Prostate gland (tissue), 2 donors: Measurements from ENCODE around the gene FARS2. TPM values are rescaled to one million over a fixed set of nuclear protein-coding genes. Genes with fewer than 3 reads are reported as not detected.

Experiments
- DNase-seq: peaks from one replicate; pipeline ENCODE4 v3.0.0-alpha.2; 2019; ENCODE audit warnings: low spot score
- H3K27ac ChIP-seq, 2 donors: fragments of 200-600 bp; sonication (generic); 2 replicates each; pipeline ENCODE4 v1.5.1; 2017 to 2019
- H3K27me3 ChIP-seq: fragments of 200-600 bp; sonication (generic); replicated peaks from 2 replicates; pipeline ENCODE4 v1.5.1; 2019; ENCODE audit not compliant: insufficient read depth
- H3K36me3 ChIP-seq, 2 donors: fragments of 200-600 bp; sonication (generic); 1 replicate in 1 of 2; 2 replicates in 1 of 2; pipeline versions ENCODE4 v1.5.1 to v1.8.1; 2017 to 2019
- H3K4me1 ChIP-seq: fragments of 200-600 bp; sonication (generic); replicated peaks from 2 replicates; pipeline ENCODE4 v1.5.1; 2019
- H3K4me3 ChIP-seq, 2 donors: fragments of 200-600 bp; sonication (generic); 2 replicates each; pipeline ENCODE4 v1.5.1; 2017 to 2019
- H3K9me3 ChIP-seq: fragments of 200-600 bp; sonication (generic); 2 replicates; pipeline ENCODE4 v1.5.1; 2017
- CTCF ChIP-seq, 4 experiments: fragments of 200-600 bp in 2 of 4; fragments of 450-650 bp in 2 of 4; sonication (generic) in 2 of 4; IDR thresholded peaks; 1 replicate in 3 of 4; 2 replicates in 1 of 4; pipeline ENCODE4 v1.5.1; 2016 to 2019; ENCODE audit warnings: antibody characterized with exemption in 4 of 4, mild to moderate bottlenecking in 2 of 4, moderate library complexity in 2 of 4
- POLR2A ChIP-seq: fragments of 450-650 bp; IDR thresholded peaks from one replicate; pipeline ENCODE4 v1.6.1; 2016; ENCODE audit warnings: antibody characterized with exemption, mild to moderate bottlenecking
- POLR2AphosphoS5 ChIP-seq: sonication (generic); formaldehyde crosslinking; IDR thresholded peaks from one replicate; pipeline ENCODE4 v1.6.1; 2017; ENCODE audit warnings: antibody characterized with exemption
- WGBS: methylation state at CpG from one replicate; pipeline ENCODE4 v1.1.5; 2018; 5-methylcytosine and 5-hydroxymethylcytosine counted together
- intact Hi-C: fragments of 100-400 bp; cut with DNase I; formaldehyde crosslinking; loops from one replicate; pipeline ENCODE4 v1.14.2; 2022
- total RNA-seq, 2 donors: library from RNA; depleted of rRNA; stranded (reverse); fragments of >200 nt; gene quantifications; one replicate each; pipeline ENCODE4 v1.1.0, GENCODE V29; 2016

The FARS2 gene
- total RNA-seq, 2 donors from 2014 or later, result 11.6 to 19.5 TPM

DNA sequence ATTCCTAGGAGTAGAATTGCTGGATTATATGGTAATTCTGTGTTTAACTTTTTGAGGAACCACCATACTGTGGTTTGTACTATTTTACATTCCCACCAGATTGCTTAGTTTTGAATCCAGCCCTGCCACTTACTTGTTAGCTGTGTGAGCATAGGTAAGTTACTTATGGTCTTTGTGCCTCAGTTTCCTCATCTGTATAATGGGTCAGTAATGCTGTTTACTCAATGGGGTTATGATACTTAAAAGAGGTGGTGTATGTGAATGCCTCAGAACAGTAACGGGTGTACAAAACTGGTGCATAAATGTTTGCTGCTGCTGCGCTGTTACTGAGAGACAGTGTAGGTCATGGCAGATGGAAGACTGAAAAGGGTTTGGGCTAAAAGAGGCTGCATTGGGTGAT lies 506.2 kb downstream of the FARS2 start:
- Histone ChIP-seq H3K4me3 (no peak overlapping the region), H3K36me3 (no peaks in the 10 kb centered on the region), H3K9me3 (no peaks in the 10 kb centered on the region), H3K27me3 (no peaks in the 10 kb centered on the region), H3K27ac (no peak overlapping the region), H3K4me1 (no peaks in the 10 kb centered on the region)
- WGBS, result 97% methylated on average over 2 of the region's 2 CpGs
- intact Hi-C loops, result no loop called here
- DNase-seq, result no peak
- no peak for TF ChIP-seq POLR2AphosphoS5

DNA sequence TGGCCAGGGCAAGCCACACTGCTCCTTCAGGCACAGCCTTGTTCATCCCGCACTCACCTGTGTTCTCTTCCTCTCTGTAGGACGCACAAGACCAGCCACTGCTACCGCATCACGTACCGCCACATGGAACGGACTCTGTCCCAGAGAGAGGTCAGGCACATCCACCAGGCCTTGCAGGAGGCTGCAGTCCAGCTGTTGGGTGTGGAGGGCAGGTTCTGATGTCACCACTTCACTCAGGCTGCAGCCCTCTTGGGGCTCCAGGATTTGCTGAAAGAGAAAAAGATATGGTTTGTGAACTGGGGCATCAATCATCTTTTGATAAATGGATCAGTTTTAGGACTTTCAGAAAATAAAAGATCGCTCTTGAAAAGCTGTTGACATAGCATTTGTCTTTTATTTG lies 509.9 kb downstream of the FARS2 start:
- no peak overlapping the region for H3K4me3 ChIP-seq
- H3K27me3 ChIP-seq, result no peaks in the 10 kb centered on the region
- no peaks in the 10 kb centered on the region for H3K36me3 ChIP-seq
- no peaks in the 10 kb centered on the region for H3K9me3 ChIP-seq
- TF ChIP-seq CTCF (IDR thresholded peaks at IDR 0.05), result no peak
- TF ChIP-seq POLR2AphosphoS5, result no peak
- no peak for TF ChIP-seq POLR2A
- WGBS, result 95% methylated on average over 7 of the region's 7 CpGs
- intact Hi-C loops, result no loop called here
- no peak for DNase-seq
- no peak overlapping the region for H3K27ac ChIP-seq
- no peaks in the 10 kb centered on the region for H3K4me1 ChIP-seq

DNA sequence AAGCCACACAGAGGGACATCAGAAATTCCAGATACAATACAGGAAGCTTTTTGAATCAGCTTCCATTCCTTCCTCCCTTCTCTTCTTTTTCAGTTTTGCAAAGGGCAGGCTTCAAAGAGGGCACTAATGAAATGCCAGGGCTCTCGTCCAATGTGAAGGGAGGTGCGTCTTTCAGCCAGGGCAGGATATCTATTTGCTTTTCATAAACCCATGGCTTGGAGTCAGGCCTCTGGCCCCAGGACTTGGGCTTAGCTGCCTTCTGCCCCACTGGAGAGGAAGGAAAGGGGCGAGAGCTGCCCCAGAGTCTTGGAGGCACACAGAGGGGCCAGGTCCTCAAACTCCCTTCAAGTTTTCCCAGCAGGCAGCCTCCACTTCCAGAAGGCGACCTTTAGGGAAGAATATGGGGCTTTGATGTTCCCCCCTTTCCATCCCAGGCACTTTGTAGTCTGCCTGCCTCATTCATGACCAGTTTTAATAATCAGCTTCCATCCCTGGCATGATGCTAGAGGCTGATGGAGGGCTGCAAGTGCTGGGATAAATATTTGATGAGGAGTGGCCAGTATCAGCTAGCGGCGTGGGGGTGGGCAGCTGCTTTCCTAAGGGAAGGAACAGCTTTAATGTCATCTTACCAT lies 510.6 kb downstream of the FARS2 start:
- intact Hi-C loops, result no loop called here
- DNase-seq, result no peak
- TF ChIP-seq POLR2A, result no peak
- no peak for TF ChIP-seq POLR2AphosphoS5
- TF ChIP-seq CTCF (IDR thresholded peaks at IDR 0.05), result no peak
- H3K36me3 ChIP-seq, result no peaks in the 10 kb centered on the region
- no peaks in the 10 kb centered on the region for H3K9me3 ChIP-seq
- no peak overlapping the region for H3K4me3 ChIP-seq
- WGBS, result 84% methylated on average over 6 of the region's 6 CpGs
- no peaks in the 10 kb centered on the region for H3K4me1 ChIP-seq
- no peaks in the 10 kb centered on the region for H3K27me3 ChIP-seq
- H3K27ac ChIP-seq, result no peak overlapping the region

DNA sequence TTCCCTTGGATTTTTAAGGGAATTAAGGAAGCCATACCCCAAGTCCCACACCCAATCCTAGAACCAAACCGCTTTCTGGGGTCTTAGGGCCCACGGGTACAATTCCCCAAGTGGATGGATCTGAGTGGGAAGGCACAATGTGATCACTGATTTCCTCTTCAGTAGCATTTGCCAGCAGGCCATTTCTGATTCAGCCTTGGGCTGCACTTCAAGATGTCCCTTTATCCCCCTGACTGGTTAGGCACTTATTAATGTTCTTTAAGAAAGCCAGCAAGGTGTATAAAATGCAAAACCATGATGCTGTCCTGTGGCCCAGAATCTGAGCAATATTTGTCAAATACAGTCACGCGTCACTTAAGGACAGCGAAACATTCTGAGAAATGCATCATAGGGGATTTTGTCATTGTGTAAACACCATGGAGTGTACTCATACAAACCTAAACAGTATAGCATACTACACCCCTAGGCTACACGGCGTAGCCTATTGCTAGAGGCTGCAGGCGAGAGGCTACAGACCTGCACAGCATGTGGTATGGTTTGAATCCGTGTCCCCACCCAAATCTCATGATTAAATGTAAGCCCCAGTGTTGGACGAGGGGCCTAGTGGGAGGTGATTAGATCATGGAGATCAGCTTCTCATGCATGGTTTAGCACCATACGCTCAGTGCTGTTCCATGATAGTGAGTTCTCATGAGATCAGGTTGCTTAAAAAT lies 511.3 kb downstream of the FARS2 start:
- no peaks in the 10 kb centered on the region for H3K27me3 ChIP-seq
- H3K36me3 ChIP-seq, result no peaks in the 10 kb centered on the region
- intact Hi-C loops, result no loop called here
- 96% methylated on average over 11 of the region's 11 CpGs for WGBS
- H3K27ac ChIP-seq, result no peak overlapping the region
- no peaks in the 10 kb centered on the region for H3K4me1 ChIP-seq
- DNase-seq, result no peak
- no peaks in the 10 kb centered on the region for H3K9me3 ChIP-seq
- TF ChIP-seq CTCF (IDR thresholded peaks at IDR 0.05) (no peak), POLR2A (no peak), POLR2AphosphoS5 (no peak)
- H3K4me3 ChIP-seq, result no peak overlapping the region

GRCh38 chr6:5776104-5776503 lies 514.8 kb downstream of the FARS2 start:
- H3K4me3 ChIP-seq, result no peak overlapping the region
- H3K27ac ChIP-seq, result no peak overlapping the region
- no peak for DNase-seq
- no peak for TF ChIP-seq POLR2A
- TF ChIP-seq CTCF (IDR thresholded peaks at IDR 0.05), result no peak
- TF ChIP-seq POLR2AphosphoS5, result no peak
- no peaks in the 10 kb centered on the region for H3K36me3 ChIP-seq
- H3K27me3 ChIP-seq, result no peaks in the 10 kb centered on the region
- H3K4me1 ChIP-seq, result no peaks in the 10 kb centered on the region
- 95% methylated on average over 6 of the region's 6 CpGs for WGBS
- intact Hi-C loops, result no loop called here
- H3K9me3 ChIP-seq, result no peaks in the 10 kb centered on the region
